Thyroid gland (tissue), 4 donors: Measurements from ENCODE around the gene SLC28A2.

Experiments
- POLR2A ChIP-seq, 2 donors: fragments of 450-650 bp; IDR thresholded peaks; one replicate each; pipeline ENCODE4 v1.6.1; 2017; ENCODE audit warnings: antibody characterized with exemption in 2 of 2, mild to moderate bottlenecking in 2 of 2, moderate library complexity in 1 of 2
- TF ChIP-seq, protein P1 (sequence below), 6 experiments: fragments of 200-600 bp in 3 of 6; fragments of 450-650 bp in 3 of 6; sonication (generic) in 3 of 6; IDR thresholded peaks; one replicate each; pipeline ENCODE4 v1.5.1; 2016 to 2019; ENCODE audit warnings: antibody characterized with exemption in 6 of 6, mild to moderate bottlenecking in 2 of 6, inconsistent platforms in 1 of 6, moderate library complexity in 1 of 6

DNA sequence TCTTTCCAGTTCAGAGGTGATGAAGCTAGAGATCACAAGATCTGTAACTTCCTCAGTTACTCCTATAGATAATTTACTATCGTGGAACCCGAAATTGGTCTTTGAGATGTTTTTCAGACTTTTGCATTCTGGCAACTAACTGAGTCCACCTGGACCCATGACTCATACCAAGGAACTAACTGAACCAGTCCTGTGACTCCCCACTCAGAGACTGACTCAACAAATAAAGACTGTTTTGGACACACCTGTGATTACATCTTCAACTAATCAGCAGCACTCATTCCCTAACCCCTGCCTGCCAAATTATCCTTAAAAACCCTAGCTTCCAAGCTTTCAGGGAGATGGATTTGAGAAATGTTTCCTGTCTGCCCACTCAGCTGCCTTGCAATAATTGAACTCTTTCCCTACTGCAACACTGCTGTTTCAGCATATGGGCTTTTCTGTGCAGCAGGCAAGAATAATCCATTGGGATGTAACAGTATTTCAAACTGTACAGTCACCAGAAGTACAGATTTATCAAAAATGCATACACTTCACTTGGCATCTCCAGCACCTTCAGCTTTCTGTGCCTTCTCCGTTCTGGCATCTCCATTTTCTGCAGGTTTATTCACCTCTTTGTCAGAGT, 68.7 kb downstream of the SLC28A2 start:
- TF ChIP-seq, protein P1, sequence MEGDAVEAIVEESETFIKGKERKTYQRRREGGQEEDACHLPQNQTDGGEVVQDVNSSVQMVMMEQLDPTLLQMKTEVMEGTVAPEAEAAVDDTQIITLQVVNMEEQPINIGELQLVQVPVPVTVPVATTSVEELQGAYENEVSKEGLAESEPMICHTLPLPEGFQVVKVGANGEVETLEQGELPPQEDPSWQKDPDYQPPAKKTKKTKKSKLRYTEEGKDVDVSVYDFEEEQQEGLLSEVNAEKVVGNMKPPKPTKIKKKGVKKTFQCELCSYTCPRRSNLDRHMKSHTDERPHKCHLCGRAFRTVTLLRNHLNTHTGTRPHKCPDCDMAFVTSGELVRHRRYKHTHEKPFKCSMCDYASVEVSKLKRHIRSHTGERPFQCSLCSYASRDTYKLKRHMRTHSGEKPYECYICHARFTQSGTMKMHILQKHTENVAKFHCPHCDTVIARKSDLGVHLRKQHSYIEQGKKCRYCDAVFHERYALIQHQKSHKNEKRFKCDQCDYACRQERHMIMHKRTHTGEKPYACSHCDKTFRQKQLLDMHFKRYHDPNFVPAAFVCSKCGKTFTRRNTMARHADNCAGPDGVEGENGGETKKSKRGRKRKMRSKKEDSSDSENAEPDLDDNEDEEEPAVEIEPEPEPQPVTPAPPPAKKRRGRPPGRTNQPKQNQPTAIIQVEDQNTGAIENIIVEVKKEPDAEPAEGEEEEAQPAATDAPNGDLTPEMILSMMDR (IDR thresholded peaks at IDR 0.05): no peak
- no peak for TF ChIP-seq POLR2A (IDR thresholded peaks at IDR 0.05)
